IMR-90 (cell line): ENCODE measurements around the gene CMIP. TPM values are rescaled to one million over a fixed set of nuclear protein-coding genes. Genes with fewer than 3 reads are reported as not detected.
A peak's percentile ranks its signal among the peaks of the same experiment; 100 is the strongest.

Experiments used
- ATAC-seq: fragments of 200-7000 bp; cut with Tn5 transposase; 2 replicates; pipeline ENCODE4 v1.9.1; 2020; ENCODE audit warnings: low read depth, mild to moderate bottlenecking, moderate library complexity
- BruUV-seq: library from RNA; stranded (reverse); fragments of 400-500 nt; replicated peaks from 2 replicates; lab custom pipeline; 2021; lab: Mats Ljungman, UMichigan
- CTCF ChIA-PET: fragments of 300-600 bp; formaldehyde crosslinking; extraction: SDS; loops from one replicate; lab custom pipeline; 2021; ENCODE audit warnings: antibody characterized with exemption; lab: Yijun Ruan, JAX
- POLR2A ChIA-PET: fragments of 300-600 bp; sonication (Branson Sonifier 250); formaldehyde crosslinking; loops from one replicate; lab custom pipeline; 2022; ENCODE audit warnings: antibody characterized with exemption; ENCODE audit not compliant: unreplicated experiment; lab: Charles Lee
- DNase-seq: peaks from one replicate; pipeline ENCODE4 v3.0.0; 2013
- H2AFZ ChIP-seq: replicated peaks from 2 replicates; pipeline ENCODE3; 2013; ENCODE audit warnings: low read length, mild to moderate bottlenecking; ENCODE audit not compliant: poor library complexity
- H2AK5ac ChIP-seq: 2 replicates; pipeline ENCODE4 v1.6.1; 2013; ENCODE audit warnings: low read depth, low read length, inconsistent platforms
- H2AK9ac ChIP-seq: replicated peaks from 2 replicates; pipeline ENCODE3; 2013; ENCODE audit warnings: mild to moderate bottlenecking, low read depth, low read length, moderate library complexity; ENCODE audit not compliant: poor library complexity
- H2BK120ac ChIP-seq: 2 replicates; pipeline ENCODE4 v1.6.1; 2013; ENCODE audit warnings: low read depth, low read length, inconsistent platforms
- H2BK15ac ChIP-seq: 3 replicates; pipeline ENCODE4 v1.6.1; 2013; ENCODE audit warnings: low read depth, low read length, inconsistent platforms
- H2BK20ac ChIP-seq: 2 replicates; pipeline ENCODE4 v1.6.1; 2013; ENCODE audit warnings: low read depth, mild to moderate bottlenecking, inconsistent platforms, low read length, moderate library complexity
- H2BK5ac ChIP-seq: 2 replicates; pipeline ENCODE4 v1.6.1; 2013; ENCODE audit warnings: mild to moderate bottlenecking, low read depth, low read length, inconsistent platforms; ENCODE audit not compliant: poor library complexity, severe bottlenecking
- H3K14ac ChIP-seq: replicated peaks from 2 replicates; pipeline ENCODE4 v1.6.1; 2013; ENCODE audit warnings: low read depth, low read length, inconsistent platforms
- H3K18ac ChIP-seq: 2 replicates; pipeline ENCODE4 v1.6.1; 2013; ENCODE audit warnings: low read depth, low read length, control low read depth
- H3K23ac ChIP-seq: 2 replicates; pipeline ENCODE4 v1.6.1; 2013; ENCODE audit warnings: low read depth, low read length, inconsistent platforms
- H3K27ac ChIP-seq: 2 replicates; pipeline ENCODE4 v1.5.1; 2013; ENCODE audit warnings: mild to moderate bottlenecking, control low read depth, low read length; ENCODE audit not compliant: insufficient read depth
- H3K27me3 ChIP-seq: 2 replicates; pipeline ENCODE4 v1.6.1; 2013; ENCODE audit warnings: low read length; ENCODE audit not compliant: control insufficient read depth, insufficient read depth
- H3K36me3 ChIP-seq: 2 replicates; pipeline ENCODE4 v1.6.1; 2013; ENCODE audit warnings: low read length, mixed read lengths; ENCODE audit not compliant: control insufficient read depth, insufficient read depth
- H3K4ac ChIP-seq: 2 replicates; pipeline ENCODE4 v1.6.1; 2013; ENCODE audit warnings: low read depth, low read length, inconsistent platforms
- H3K4me1 ChIP-seq: 2 replicates; pipeline ENCODE4 v1.6.1; 2013; ENCODE audit warnings: low read length, mixed read lengths; ENCODE audit not compliant: control insufficient read depth, insufficient read depth
- H3K4me2 ChIP-seq: 2 replicates; pipeline ENCODE4 v1.6.1; 2013; ENCODE audit warnings: low read depth, mild to moderate bottlenecking, control low read depth, low read length, moderate library complexity
- H3K4me3 ChIP-seq: 2 replicates; pipeline ENCODE4 v1.5.1; 2013; ENCODE audit warnings: low read depth, mild to moderate bottlenecking, control low read depth, low read length, moderate library complexity; ENCODE audit not compliant: insufficient read depth
- H3K56ac ChIP-seq: 2 replicates; pipeline ENCODE4 v1.6.1; 2013; ENCODE audit warnings: low read length, inconsistent platforms; ENCODE audit not compliant: insufficient read depth; ENCODE audit errors: extremely low read depth
- H3K79me1 ChIP-seq, 2 experiments: 2 replicates each; pipeline ENCODE4 v1.6.1; 2013; ENCODE audit warnings: low read length in 2 of 2, inconsistent platforms in 1 of 2, low read depth in 1 of 2
- H3K9ac ChIP-seq: 2 replicates; pipeline ENCODE4 v1.6.1; 2013; ENCODE audit warnings: low read depth, low read length, control low read depth
- H3K9me1 ChIP-seq: 2 replicates; pipeline ENCODE4 v1.6.1; 2013; ENCODE audit warnings: low read length, inconsistent platforms; ENCODE audit not compliant: insufficient read depth
- H3K9me3 ChIP-seq: 2 replicates; pipeline ENCODE4 v1.6.1; 2013; ENCODE audit warnings: low read length; ENCODE audit not compliant: control insufficient read depth, insufficient read depth
- H4K20me1 ChIP-seq: 2 replicates; pipeline ENCODE4 v1.6.1; 2013; ENCODE audit warnings: low read length, inconsistent platforms; ENCODE audit not compliant: insufficient read depth
- H4K5ac ChIP-seq: 2 replicates; pipeline ENCODE4 v1.6.1; 2013; ENCODE audit warnings: mild to moderate bottlenecking, low read depth, low read length, control low read depth
- H4K8ac ChIP-seq, 2 experiments: 2 replicates each; pipeline ENCODE4 v1.6.1; 2013; ENCODE audit warnings: low read depth in 2 of 2, low read length in 2 of 2, control low read depth in 1 of 2, inconsistent platforms in 1 of 2
- H4K91ac ChIP-seq: 2 replicates; pipeline ENCODE4 v1.6.1; 2013; ENCODE audit warnings: low read depth, low read length, inconsistent platforms; ENCODE audit not compliant: insufficient read depth
- CEBPB ChIP-seq: IDR thresholded peaks from 2 replicates; pipeline ENCODE4 v1.6.1; 2012; ENCODE audit warnings: low read depth, low read length, improper control_type of control experiment
- CHD1 ChIP-seq: IDR thresholded peaks from 2 replicates; pipeline ENCODE4 v1.6.1; 2012; ENCODE audit warnings: low read depth, low read length, improper control_type of control experiment
- FOS ChIP-seq: fragments of 150-350 bp; IDR thresholded peaks from 2 replicates; pipeline ENCODE4 v1.6.1; 2016; ENCODE audit warnings: low read depth, low read length
- MXI1 ChIP-seq: IDR thresholded peaks from 2 replicates; pipeline ENCODE4 v1.6.1; 2012; ENCODE audit warnings: low read depth, mild to moderate bottlenecking, low read length, moderate library complexity, borderline replicate concordance
- RAD21 ChIP-seq: IDR thresholded peaks from 2 replicates; pipeline ENCODE4 v1.6.1; 2012; ENCODE audit warnings: low read length, improper control_type of control experiment
- SMC3 ChIP-seq: fragments of 150-350 bp; IDR thresholded peaks from 2 replicates; pipeline ENCODE4 v1.6.1; 2016; ENCODE audit warnings: low read depth, mild to moderate bottlenecking, antibody characterized with exemption, low read length, moderate library complexity
- WGBS, 2 experiments: methylation state at CpG; one replicate each; pipeline versions ENCODE4 v1.1.5 to v1.1.7; 2013; ENCODE audit warnings: missing lambda C conversion rate in 2 of 2; ENCODE audit not compliant: insufficient read length in 1 of 2; ENCODE audit errors: extremely low coverage in 2 of 2; 5-methylcytosine and 5-hydroxymethylcytosine counted together
- dilution Hi-C: fragments of 300-500 bp; cut with HindIII; formaldehyde crosslinking; loops from one replicate; pipeline ENCODE4 v1.14.3; 2018; ENCODE audit warnings: low sequenced_read_pairs; ENCODE audit not compliant: unreplicated experiment
- in situ Hi-C: fragments of 300-500 bp; cut with MboI; formaldehyde crosslinking; loops from 3 replicates; pipeline ENCODE4 v1.14.3; 2019; ENCODE audit warnings: low sequenced_read_pairs, inconsistent platforms, mixed read lengths
- intact Hi-C: fragments of 100-400 bp; cut with micrococcal nuclease; formaldehyde crosslinking; loops from 2 replicates; pipeline ENCODE4 v1.10.0; 2022
- polyA plus RNA-seq, 3 experiments: library from polyadenylated mRNA; depleted of rRNA; stranded (reverse); fragments of >200 nt; gene quantifications; 2 replicates each; pipeline ENCODE4 v1.2.3, GENCODE V29; 2012; ENCODE audit warnings: low replicate concordance in 1 of 3
- total RNA-seq: library from RNA; depleted of rRNA; stranded (reverse); fragments of >200 nt; gene quantifications from 2 replicates; pipeline ENCODE4 v1.2.3, GENCODE V29; 2012
- TF ChIP-seq, protein P1 (sequence below): fragments of 150-350 bp; IDR thresholded peaks from 2 replicates; pipeline ENCODE4 v1.6.1; 2016; ENCODE audit warnings: low read depth, mild to moderate bottlenecking, low read length, moderate library complexity, borderline replicate concordance
- TF ChIP-seq, protein P2 (sequence below): conservative IDR thresholded peaks from 2 replicates; pipeline ENCODE4 v1.5.1; 2012; ENCODE audit warnings: mild to moderate bottlenecking, low read depth, low read length, improper control_type of control experiment

CMIP gene
- total and polyA plus RNA-seq, 2 of the 4 experiments (the other 2 are of a cell fraction): 3.2 to 11.6 TPM

DNA sequence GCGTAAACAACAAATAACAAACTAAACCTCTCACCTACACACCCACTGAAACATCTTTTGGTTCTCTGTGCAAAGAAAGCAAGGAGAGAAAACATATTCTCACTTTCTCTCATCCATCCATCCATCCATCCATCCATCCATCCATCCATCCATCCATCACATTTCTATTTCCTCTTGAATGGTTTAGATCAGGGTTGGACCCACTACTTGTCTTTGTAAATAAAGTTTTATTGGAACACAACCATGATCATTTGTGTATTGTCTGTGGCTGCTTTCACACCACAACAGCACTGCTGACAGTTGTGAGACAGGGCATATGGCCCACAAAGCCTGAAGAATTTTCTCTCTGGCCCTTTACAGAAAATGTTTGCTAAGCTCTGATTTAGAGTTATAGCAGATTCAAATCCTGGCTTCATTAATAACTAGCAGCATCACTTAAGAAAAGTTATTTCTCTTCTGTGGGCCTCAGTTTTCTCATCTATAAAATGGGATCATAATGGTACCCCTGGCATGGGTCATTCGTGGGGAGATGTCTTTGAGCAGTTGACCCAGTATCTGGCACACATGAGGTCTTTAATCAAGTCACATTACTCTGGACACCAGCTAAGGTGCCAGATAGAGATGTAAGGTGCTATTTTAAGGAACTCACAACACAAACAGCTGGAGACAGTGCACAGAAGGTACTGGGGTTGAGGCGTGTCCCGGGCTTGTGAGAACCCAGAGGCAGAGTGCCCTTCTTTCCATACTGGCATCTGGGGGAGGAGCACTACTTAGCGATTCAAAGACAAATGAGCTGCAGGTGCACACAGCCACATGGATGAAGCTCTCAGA lies 146.3 kb downstream of the CMIP start (continued):
- TF ChIP-seq, protein P1, sequence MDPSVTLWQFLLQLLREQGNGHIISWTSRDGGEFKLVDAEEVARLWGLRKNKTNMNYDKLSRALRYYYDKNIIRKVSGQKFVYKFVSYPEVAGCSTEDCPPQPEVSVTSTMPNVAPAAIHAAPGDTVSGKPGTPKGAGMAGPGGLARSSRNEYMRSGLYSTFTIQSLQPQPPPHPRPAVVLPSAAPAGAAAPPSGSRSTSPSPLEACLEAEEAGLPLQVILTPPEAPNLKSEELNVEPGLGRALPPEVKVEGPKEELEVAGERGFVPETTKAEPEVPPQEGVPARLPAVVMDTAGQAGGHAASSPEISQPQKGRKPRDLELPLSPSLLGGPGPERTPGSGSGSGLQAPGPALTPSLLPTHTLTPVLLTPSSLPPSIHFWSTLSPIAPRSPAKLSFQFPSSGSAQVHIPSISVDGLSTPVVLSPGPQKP: no peak
- TF ChIP-seq FOS (no peak), CEBPB (no peak), RAD21 (no peak)

DNA sequence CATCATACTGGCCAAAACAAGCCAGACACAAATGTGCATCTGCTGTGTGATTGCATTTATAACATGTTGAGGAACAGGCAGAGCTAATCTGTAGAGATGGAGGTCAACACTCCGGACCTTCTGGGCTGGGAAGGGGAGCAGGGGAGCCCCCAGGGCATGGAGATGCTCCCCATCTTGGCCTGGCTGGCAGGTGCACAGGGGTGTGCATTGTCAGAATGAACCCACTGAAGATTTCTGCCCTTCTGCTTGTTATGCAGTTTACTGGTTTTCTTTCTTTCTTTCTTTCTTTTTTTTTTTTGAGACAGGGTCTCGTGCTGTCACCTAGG lies 146.9 kb downstream of the CMIP start:
- Histone ChIP-seq H4K20me1 (peaks cover 30% of the 10 kb centered on the region), H3K4ac (no peak overlapping the region), H3K27ac (no peak overlapping the region), H3K9ac (no peak overlapping the region), H2AFZ (no peak overlapping the region), H2AK5ac (no peak overlapping the region), H3K9me1 (peaks cover 2% of the 10 kb centered on the region; the same call in 1 of the 2 replicates), H2BK20ac (no peak overlapping the region), H4K91ac (no peak overlapping the region), H3K18ac (no peak overlapping the region), H2BK15ac (no peak overlapping the region), H4K8ac (no peak overlapping the region), H4K5ac (no peak overlapping the region), H3K23ac (no peak overlapping the region), H3K14ac (no peak overlapping the region), H3K4me2 (no peak overlapping the region), H3K27me3 (no peaks in the 10 kb centered on the region), H3K79me1 (peaks cover 28 to 35% of the 10 kb centered on the region in 2 experiments), H2BK5ac (no peak overlapping the region), H3K56ac (no peak overlapping the region), H2AK9ac (peak overlapping the region; percentile 17), H3K9me3 (no peaks in the 10 kb centered on the region), H2BK120ac (no peak overlapping the region), H3K4me3 (no peak overlapping the region), H3K36me3 (0 out of 2 replicates have a peak, but pooled peaks cover 2% of the 10 kb centered on the region), H3K4me1 (no peaks in the 10 kb centered on the region)
- BruUV-seq: no TSS peak
- TF ChIP-seq SMC3 (no peak), CHD1 (no peak), MXI1 (no peak), FOS (no peak)
- TF ChIP-seq, protein P2, sequence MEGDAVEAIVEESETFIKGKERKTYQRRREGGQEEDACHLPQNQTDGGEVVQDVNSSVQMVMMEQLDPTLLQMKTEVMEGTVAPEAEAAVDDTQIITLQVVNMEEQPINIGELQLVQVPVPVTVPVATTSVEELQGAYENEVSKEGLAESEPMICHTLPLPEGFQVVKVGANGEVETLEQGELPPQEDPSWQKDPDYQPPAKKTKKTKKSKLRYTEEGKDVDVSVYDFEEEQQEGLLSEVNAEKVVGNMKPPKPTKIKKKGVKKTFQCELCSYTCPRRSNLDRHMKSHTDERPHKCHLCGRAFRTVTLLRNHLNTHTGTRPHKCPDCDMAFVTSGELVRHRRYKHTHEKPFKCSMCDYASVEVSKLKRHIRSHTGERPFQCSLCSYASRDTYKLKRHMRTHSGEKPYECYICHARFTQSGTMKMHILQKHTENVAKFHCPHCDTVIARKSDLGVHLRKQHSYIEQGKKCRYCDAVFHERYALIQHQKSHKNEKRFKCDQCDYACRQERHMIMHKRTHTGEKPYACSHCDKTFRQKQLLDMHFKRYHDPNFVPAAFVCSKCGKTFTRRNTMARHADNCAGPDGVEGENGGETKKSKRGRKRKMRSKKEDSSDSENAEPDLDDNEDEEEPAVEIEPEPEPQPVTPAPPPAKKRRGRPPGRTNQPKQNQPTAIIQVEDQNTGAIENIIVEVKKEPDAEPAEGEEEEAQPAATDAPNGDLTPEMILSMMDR: no peak
- POLR2A ChIA-PET: no interaction called here
- DNase-seq (no peak), ATAC-seq (no peak)
- intact Hi-C loops (no loop called here), in situ Hi-C loops (no loop called here), dilution Hi-C loops (no loop called here)
- CTCF ChIA-PET: no interaction called here
- WGBS, 2 experiments: no CpG with 5 or more reads among the region's 2 CpGs
